CD4-positive, alpha-beta T cell treated with Interleukin-4 for 4 hours (primary cell): ENCODE measurements around the gene FZD4.

Experiments
- DNase-seq: peaks from one replicate; pipeline ENCODE4 v3.0.0-alpha.2; 2020

FZD4 gene

DNA sequence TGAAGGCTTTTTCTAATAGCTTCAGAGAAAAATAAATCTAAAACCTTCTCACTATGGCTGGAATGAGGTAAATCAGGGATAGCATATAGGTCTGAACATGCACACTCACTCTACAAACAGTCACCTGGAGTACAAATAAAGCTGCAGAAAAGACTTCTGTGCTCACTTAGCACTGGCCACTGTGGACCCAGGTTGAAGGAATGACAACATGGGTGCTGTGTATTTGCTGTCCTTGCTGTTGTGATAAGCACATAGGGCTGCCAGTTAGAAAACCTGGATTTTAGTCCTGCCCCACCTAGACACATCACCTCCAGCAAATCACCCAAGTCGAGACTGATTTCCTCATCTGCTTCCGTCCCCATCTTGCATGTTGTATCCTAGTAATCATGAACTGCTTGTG lies 51.2 kb downstream of the FZD4 start:
- no peak for DNase-seq

DNA sequence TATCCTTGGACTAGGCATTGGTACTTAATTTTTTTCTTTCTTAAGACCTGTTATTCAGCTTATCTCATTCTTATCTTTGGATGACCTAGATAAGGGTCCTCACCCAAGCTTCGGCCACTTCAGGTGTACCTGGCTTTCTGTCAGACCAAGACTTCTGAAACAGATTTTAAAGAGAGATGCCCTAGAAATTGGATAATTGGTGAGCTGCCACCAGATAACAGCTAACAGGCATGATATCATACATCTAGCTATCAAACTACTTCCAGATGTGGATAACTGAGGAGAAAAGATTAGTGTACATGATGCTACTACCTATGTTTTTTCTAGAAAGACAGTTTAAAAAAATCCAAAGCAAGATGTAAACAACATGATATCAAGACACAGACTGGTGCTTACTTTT lies 52.9 kb downstream of the FZD4 start:
- no peak for DNase-seq

DNA sequence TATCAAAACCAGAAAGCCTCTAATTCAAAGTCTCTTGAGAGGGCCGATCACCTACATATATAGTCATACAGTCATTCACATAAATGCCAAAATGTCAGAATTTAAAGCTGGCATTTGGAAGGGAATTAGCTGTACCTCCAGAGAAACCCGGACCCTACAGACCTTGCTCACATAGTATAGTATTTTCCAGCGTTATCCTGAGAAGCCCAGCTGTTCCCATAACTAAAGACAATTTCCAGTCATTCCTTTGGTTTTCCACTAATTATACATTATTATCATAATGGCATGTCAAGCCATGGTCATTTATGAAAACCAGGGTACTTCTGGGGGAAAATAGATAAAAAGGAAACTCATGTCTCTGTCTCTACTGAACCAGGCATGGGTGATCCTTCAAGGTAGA lies 53.6 kb downstream of the FZD4 start:
- no peak for DNase-seq

DNA sequence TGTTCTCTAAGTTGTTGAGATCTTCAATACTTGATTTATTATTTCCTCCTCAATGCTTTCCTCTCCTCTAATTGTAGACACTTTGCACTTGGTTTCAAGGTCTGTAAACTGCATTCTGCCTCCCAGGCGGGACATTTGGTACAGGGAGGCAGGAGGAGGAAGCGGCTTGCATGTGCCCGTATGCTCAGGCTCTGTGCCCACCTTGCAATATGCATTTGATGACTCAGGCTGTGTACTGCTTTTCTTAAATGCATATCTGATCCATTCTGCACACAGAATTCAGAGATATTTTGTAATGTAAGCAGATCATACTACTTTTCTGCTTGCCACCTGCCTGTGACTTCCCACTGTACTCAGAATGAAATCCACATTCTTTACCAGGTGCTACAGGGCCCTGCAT lies 55.0 kb downstream of the FZD4 start:
- no peak for DNase-seq

DNA sequence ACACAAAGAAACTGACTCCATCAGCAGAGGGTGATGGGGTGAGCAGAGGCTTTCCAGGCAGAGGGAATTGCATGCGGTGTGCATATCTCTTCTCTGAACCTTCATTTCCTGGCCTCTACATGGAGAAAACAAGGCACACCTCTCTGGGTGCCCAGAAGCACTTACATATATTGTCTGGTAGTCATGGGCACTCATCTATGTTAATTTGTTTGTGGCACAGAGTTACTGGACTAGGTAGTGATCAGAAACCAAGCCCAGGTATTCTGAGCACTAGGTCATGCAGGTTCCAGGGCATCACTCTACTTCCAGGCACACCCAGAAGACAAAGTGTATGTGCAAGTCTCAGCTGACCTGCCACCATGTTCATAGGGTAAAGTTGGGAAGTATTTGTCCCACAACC lies 56.5 kb downstream of the FZD4 start:
- DNase-seq = no peak

DNA sequence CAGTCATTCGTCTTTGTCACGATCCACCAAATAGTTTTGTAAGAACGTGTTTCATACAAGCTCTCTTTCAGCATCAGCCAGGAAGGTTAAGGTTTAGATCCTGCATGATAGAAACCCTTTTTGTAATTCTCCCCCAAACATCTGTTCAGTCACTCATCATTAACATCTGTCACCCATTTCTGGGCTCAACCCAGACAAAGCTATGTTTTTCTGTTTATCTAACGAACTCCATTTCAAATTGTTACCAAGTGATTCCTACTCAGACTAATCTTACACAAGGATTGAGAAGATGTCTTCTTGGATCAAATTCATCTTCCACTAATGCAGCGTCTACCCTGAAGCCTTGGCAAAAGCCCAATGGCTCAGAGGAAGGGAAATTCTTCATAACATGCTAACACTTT lies 58.8 kb downstream of the FZD4 start:
- no peak for DNase-seq
